ENCODE measurements around the gene PAF1.

PAF1 gene

DNA sequence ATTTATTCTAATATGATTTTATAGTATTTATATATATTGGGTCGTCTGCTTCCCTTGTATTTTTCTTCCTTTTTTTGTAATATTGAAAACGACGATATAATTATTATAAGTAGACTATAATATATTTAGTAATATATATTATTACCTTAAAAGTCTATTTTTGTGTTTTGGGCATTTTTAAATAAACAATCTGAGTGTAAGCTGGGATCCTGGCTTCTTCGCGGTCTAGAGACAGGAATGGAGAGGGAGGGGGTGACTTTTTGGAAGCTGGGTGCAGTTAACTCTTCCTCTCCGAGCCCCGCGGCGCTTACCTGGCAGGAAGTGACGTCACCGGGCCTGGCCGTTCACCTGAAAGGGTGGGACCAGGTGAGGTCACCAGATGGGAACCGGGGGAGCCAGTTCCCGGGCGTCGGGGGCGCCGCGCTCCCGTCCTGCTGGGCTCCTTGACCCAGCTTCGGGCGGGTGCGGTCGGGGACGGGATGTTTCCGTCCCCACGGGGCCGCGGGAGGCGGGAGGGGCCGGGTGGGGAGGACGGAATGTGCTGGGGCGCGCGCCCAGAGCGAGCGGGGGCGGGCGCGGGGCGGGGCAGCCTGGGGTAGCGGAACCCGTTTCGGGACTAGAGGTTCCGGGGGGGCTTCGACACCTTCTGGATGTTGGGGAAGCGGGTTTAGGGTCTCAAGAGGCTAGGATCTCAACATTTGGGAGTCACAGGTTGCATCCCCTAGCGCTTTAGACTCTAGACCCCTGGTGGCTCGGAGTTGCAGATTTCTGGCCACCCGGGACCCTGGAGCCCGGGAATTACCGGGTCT, 18.5 kb upstream of the PAF1 start:
- 0% methylated on average over 30 of the region's 52 CpGs for WGBS (ENCODE audit: insufficient coverage)
- Histone ChIP-seq H3K4me1 (ENCODE audit: control extremely low read depth in 1 of 4, control insufficient read depth in 4 of 4, insufficient read depth in 4 of 4, low read length in 3 of 4) (peaks cover 20 to 80% (median 67%) of the 10 kb centered on the region in 4 experiments), H3K36me3 (ENCODE audit: control insufficient read depth in 4 of 4, insufficient read depth in 4 of 4, low read length in 3 of 4) (peaks cover 5 to 16% (median 10%) of the 10 kb centered on the region in 4 experiments), H3K4me3 (ENCODE audit: control insufficient read depth in 1 of 7, extremely low read depth in 1 of 7, insufficient read depth in 4 of 7, low read depth in 2 of 7, low read length in 6 of 7) (peak overlapping the region; percentile 33 to 100 (median 98)), H3K9me3 (ENCODE audit: control extremely low read depth in 1 of 5, control insufficient read depth in 4 of 5, insufficient read depth in 2 of 5, low read depth in 1 of 5, low read length in 4 of 5) (no peaks in the 10 kb centered on the region), H3K27me3 (replicated peaks in 2 of 5; ENCODE audit: control insufficient read depth in 4 of 5, insufficient read depth in 5 of 5, low read length in 4 of 5) (no peaks in the 10 kb centered on the region), H3K27ac (ENCODE audit: insufficient read depth in 1 of 2, low read depth in 1 of 2, low read length in 2 of 2, poor library complexity in 1 of 2, severe bottlenecking in 2 of 2) (peak overlapping the region; percentile 83 to 95)
- CTCF ChIA-PET = interaction anchor here (1.2 to 2.7 kb wide), 3 partner anchors 9 to 18 kb away, joined by 3 to 32 read pairs (median 6); partner anchors contain the start of genes MED29 and PAF1
- POLR2A ChIA-PET = interaction anchor here (0.7 to 4.4 kb wide), 5 partner anchors 9 to 87 kb away, joined by 3 to 46 read pairs (median 12); partner anchors contain the start of genes MED29, PAF1 and RPS16
- peak; percentile 53 to 90 (median 85) for DNase-seq

DNA sequence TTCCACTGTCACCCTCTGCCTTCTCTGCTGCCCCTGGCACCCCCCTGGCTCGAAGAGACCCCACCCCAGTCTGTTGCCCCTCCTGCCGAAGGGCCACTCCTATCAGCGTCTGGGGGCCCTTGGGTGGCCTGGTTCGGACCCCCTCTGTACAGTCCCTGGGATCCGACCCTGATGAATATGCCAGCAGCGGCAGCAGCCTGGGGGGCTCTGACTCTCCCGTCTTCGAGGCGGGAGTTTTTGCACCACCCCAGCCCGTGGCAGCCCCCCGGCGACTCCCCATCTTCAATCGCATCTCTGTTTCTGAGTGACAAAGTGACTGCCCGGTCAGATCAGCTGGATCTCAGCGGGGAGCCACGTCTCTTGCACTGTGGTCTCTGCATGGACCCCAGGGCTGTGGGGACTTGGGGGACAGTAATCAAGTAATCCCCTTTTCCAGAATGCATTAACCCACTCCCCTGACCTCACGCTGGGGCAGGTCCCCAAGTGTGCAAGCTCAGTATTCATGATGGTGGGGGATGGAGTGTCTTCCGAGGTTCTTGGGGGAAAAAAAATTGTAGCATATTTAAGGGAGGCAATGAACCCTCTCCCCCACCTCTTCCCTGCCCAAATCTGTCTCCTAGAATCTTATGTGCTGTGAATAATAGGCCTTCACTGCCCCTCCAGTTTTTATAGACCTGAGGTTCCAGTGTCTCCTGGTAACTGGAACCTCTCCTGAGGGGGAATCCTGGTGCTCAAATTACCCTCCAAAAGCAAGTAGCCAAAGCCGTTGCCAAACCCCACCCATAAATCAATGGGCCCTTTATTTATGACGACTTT, 17.7 kb upstream of the PAF1 start:
- no peaks in the 10 kb centered on the region for H3K27me3 ChIP-seq (replicated peaks in 2 of 5; ENCODE audit: control insufficient read depth in 4 of 5, insufficient read depth in 5 of 5, low read length in 4 of 5)
- H3K4me3 ChIP-seq (ENCODE audit: control insufficient read depth in 1 of 7, extremely low read depth in 1 of 7, insufficient read depth in 4 of 7, low read depth in 2 of 7, low read length in 6 of 7) = peak overlapping the region; percentile 95 to 100 (median 98)
- H3K9me3 ChIP-seq (ENCODE audit: control extremely low read depth in 1 of 5, control insufficient read depth in 4 of 5, insufficient read depth in 2 of 5, low read depth in 1 of 5, low read length in 4 of 5) = no peaks in the 10 kb centered on the region
- 77% methylated on average over 12 of the region's 20 CpGs for WGBS (ENCODE audit: insufficient coverage)
- H3K4me1 ChIP-seq (ENCODE audit: control extremely low read depth in 1 of 4, control insufficient read depth in 4 of 4, insufficient read depth in 4 of 4, low read length in 3 of 4) = peaks cover 20 to 82% (median 65%) of the 10 kb centered on the region in 4 experiments
- POLR2A ChIA-PET = interaction anchor here (0.7 to 4.4 kb wide), 5 partner anchors 8 to 86 kb away, joined by 3 to 46 read pairs (median 12); partner anchors contain the start of genes MED29, PAF1 and RPS16
- DNase-seq = peak in 2 of 3 donors; percentile 71
- peaks cover 5 to 16% (median 10%) of the 10 kb centered on the region in 4 experiments for H3K36me3 ChIP-seq (ENCODE audit: control insufficient read depth in 4 of 4, insufficient read depth in 4 of 4, low read length in 3 of 4)
- H3K27ac ChIP-seq (ENCODE audit: insufficient read depth in 1 of 2, low read depth in 1 of 2, low read length in 2 of 2, poor library complexity in 1 of 2, severe bottlenecking in 2 of 2) = peak overlapping the region; percentile 94 to 95
- CTCF ChIA-PET = interaction anchor here (0.6 to 2.7 kb wide), 4 partner anchors 8 to 22 kb away, joined by 3 to 32 read pairs (median 4); partner anchors contain the start of genes MED29 and PAF1

DNA sequence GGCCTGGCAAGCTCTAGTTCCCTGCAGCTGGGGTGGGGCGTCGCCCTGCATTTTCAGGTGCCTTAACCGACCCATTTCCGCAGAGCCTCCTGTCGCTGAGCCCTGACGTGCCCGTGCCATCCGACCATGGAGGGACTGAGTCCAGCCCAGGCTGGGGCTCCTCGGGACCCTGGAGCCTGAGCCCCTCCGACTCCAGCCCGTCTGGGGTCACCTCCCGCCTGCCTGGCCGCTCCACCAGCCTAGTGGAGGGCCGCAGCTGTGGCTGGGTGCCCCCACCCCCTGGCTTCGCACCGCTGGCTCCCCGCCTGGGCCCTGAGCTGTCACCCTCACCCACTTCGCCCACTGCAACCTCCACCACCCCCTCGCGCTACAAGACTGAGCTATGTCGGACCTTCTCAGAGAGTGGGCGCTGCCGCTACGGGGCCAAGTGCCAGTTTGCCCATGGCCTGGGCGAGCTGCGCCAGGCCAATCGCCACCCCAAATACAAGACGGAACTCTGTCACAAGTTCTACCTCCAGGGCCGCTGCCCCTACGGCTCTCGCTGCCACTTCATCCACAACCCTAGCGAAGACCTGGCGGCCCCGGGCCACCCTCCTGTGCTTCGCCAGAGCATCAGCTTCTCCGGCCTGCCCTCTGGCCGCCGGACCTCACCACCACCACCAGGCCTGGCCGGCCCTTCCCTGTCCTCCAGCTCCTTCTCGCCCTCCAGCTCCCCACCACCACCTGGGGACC, 16.9 kb upstream of the PAF1 start:
- ChIA-PET POLR2A (interaction anchor here (1.3 to 4.4 kb wide), 3 partner anchors 10 to 64 kb away, joined by 3 to 46 read pairs (median 16); partner anchors contain the start of genes MED29 and PAF1), CTCF (interaction anchor here (0.6 to 2.7 kb wide), 4 partner anchors 7 to 21 kb away, joined by 3 to 32 read pairs (median 4); partner anchors contain the start of genes MED29 and PAF1)
- Histone ChIP-seq H3K27me3 (replicated peaks in 2 of 5; ENCODE audit: control insufficient read depth in 4 of 5, insufficient read depth in 5 of 5, low read length in 4 of 5) (no peaks in the 10 kb centered on the region), H3K4me3 (ENCODE audit: control insufficient read depth in 1 of 7, extremely low read depth in 1 of 7, insufficient read depth in 4 of 7, low read depth in 2 of 7, low read length in 6 of 7) (peak overlapping the region; percentile 95 to 100 (median 98)), H3K27ac (ENCODE audit: insufficient read depth in 1 of 2, low read depth in 1 of 2, low read length in 2 of 2, poor library complexity in 1 of 2, severe bottlenecking in 2 of 2) (peak overlapping the region; percentile 94 to 95), H3K36me3 (ENCODE audit: control insufficient read depth in 4 of 4, insufficient read depth in 4 of 4, low read length in 3 of 4) (peaks cover 5 to 16% (median 10%) of the 10 kb centered on the region in 4 experiments), H3K9me3 (ENCODE audit: control extremely low read depth in 1 of 5, control insufficient read depth in 4 of 5, insufficient read depth in 2 of 5, low read depth in 1 of 5, low read length in 4 of 5) (no peaks in the 10 kb centered on the region), H3K4me1 (ENCODE audit: control extremely low read depth in 1 of 4, control insufficient read depth in 4 of 4, insufficient read depth in 4 of 4, low read length in 3 of 4) (peaks cover 20 to 84% (median 71%) of the 10 kb centered on the region in 4 experiments)
- 26% methylated on average over 29 of the region's 40 CpGs for WGBS (ENCODE audit: insufficient coverage)
- DNase-seq = peak in 2 of 3 donors; percentile 36 to 50

DNA sequence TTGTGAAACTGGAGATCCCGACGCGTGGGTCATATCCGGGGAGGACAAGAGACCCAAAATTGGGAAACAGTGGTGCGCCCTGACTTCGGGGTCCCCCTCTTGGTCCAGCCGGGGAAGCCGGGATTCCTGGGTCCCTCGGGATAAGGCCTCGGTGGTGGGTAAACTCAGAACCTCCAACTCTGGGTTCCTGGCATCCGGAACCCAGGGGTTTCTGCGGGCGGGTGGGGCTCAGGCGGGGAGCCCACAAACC, 16.4 kb upstream of the PAF1 start:
- WGBS (ENCODE audit: insufficient coverage) = 0% methylated on average over 9 of the region's 14 CpGs

DNA sequence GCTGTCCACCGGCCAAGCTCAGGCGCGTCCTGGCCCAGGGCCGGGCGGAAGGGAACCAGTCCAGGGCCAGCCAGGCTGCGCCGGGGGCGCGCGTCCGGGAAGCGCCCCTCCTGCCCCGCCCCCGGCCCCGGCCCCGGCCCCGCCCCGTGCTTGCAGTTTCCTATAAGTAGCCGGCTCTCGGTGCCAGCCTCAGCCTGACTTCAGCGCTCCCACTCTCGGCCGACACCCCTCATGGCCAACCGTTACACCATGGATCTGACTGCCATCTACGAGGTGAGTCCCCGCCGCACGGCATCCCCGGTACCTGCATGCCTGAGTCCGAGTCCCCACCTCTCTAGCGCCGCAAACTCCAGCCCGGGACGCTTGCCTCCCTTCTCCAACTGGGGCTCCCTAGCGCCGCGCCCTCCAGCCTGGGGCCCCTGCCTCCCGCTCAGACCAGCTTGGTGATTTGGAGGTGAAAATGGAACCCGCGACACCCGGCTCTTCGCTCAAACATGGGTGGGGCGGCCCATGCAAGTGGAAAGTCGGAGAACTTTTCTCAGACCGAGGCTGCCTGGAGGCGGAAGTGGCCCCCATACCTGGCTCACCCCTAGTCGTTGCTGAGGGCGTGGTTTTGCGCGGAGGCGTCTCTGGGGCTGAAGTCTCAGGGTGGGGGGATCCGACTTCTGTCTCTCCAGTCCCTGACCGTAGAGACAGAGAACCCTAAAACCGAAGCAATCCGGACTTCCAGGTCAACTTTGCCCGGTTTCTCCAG, 15.9 kb upstream of the PAF1 start, which contains the start of gene ZFP36:
TSS of gene ZFP36 (plus strand) at position 192 of the 754 bp plus-strand sequence. CDS start at position 250, 58 bp downstream.
- WGBS (ENCODE audit: insufficient coverage) = under 1% methylated on average over 41 of the region's 56 CpGs
- H3K4me3 ChIP-seq (ENCODE audit: control insufficient read depth in 1 of 7, extremely low read depth in 1 of 7, insufficient read depth in 4 of 7, low read depth in 2 of 7, low read length in 6 of 7) = peak within 1 kb of the TSS; percentile 95 to 100 (median 98)
- ChIA-PET POLR2A (interaction anchor here (1.2 to 4.4 kb wide), 4 partner anchors 9 to 63 kb away, joined by 3 to 46 read pairs (median 3); partner anchors contain the start of genes MED29, PAF1 and RPS16), CTCF (no interaction called here)
- DNase-seq = peak; percentile 76 to 86 (median 84)
- peaks cover 23 to 88% (median 80%) of the 10 kb centered on the region in 4 experiments for H3K4me1 ChIP-seq (ENCODE audit: control extremely low read depth in 1 of 4, control insufficient read depth in 4 of 4, insufficient read depth in 4 of 4, low read length in 3 of 4)
- H3K27ac ChIP-seq (ENCODE audit: insufficient read depth in 1 of 2, low read depth in 1 of 2, low read length in 2 of 2, poor library complexity in 1 of 2, severe bottlenecking in 2 of 2) = peak within 1 kb of the TSS; percentile 94 to 95
- no peaks in the 10 kb centered on the region for H3K27me3 ChIP-seq (replicated peaks in 2 of 5; ENCODE audit: control insufficient read depth in 4 of 5, insufficient read depth in 5 of 5, low read length in 4 of 5)
- peaks cover 5 to 16% (median 10%) of the 10 kb centered on the region in 4 experiments for H3K36me3 ChIP-seq (ENCODE audit: control insufficient read depth in 4 of 4, insufficient read depth in 4 of 4, low read length in 3 of 4)
- no peaks in the 10 kb centered on the region for H3K9me3 ChIP-seq (ENCODE audit: control extremely low read depth in 1 of 5, control insufficient read depth in 4 of 5, insufficient read depth in 2 of 5, low read depth in 1 of 5, low read length in 4 of 5)

More for the DNA sequence above, 16.4 kb upstream of the PAF1 start:
- Histone ChIP-seq H3K27ac (ENCODE audit: insufficient read depth in 1 of 2, low read depth in 1 of 2, low read length in 2 of 2, poor library complexity in 1 of 2, severe bottlenecking in 2 of 2) (peak overlapping the region; percentile 94 to 95), H3K27me3 (replicated peaks in 2 of 5; ENCODE audit: control insufficient read depth in 4 of 5, insufficient read depth in 5 of 5, low read length in 4 of 5) (no peaks in the 10 kb centered on the region), H3K4me1 (ENCODE audit: control extremely low read depth in 1 of 4, control insufficient read depth in 4 of 4, insufficient read depth in 4 of 4, low read length in 3 of 4) (peaks cover 20 to 85% (median 75%) of the 10 kb centered on the region in 4 experiments), H3K4me3 (ENCODE audit: control insufficient read depth in 1 of 7, extremely low read depth in 1 of 7, insufficient read depth in 4 of 7, low read depth in 2 of 7, low read length in 6 of 7) (peak overlapping the region; percentile 95 to 100 (median 98)), H3K9me3 (ENCODE audit: control extremely low read depth in 1 of 5, control insufficient read depth in 4 of 5, insufficient read depth in 2 of 5, low read depth in 1 of 5, low read length in 4 of 5) (no peaks in the 10 kb centered on the region), H3K36me3 (ENCODE audit: control insufficient read depth in 4 of 4, insufficient read depth in 4 of 4, low read length in 3 of 4) (peaks cover 5 to 16% (median 10%) of the 10 kb centered on the region in 4 experiments)
- ChIA-PET POLR2A (interaction anchor here (1.3 to 4.4 kb wide), 2 partner anchors 10 to 63 kb away, joined by 3 to 46 read pairs; no protein-coding TSS in a partner anchor), CTCF (interaction anchor here (2.7 kb wide), 1 partner anchor 10 kb away, joined by 32 read pairs; no protein-coding TSS in a partner anchor)
- DNase-seq = no peak
